HG03159 (cell line): ENCODE results near the gene ABCC4.

Source experiments
- ATAC-seq: cut with Tn5 transposase; IDR thresholded peaks from one replicate; pipeline ENCODE4 v1.9.1; 2021; ENCODE audit warnings: mild to moderate bottlenecking, moderate library complexity; ENCODE audit not compliant: unreplicated experiment

Gene ABCC4

GRCh38 chr13:95060014-95060519 is 241.2 kb downstream of the ABCC4 start:
- no peak for ATAC-seq

GRCh38 chr13:95059306-95059705 is 241.9 kb downstream of the ABCC4 start:
- ATAC-seq, result no peak

GRCh38 chr13:95058680-95059079 is 242.6 kb downstream of the ABCC4 start:
- ATAC-seq, result no peak

- ATAC-seq, result no peak
Measured at GRCh38 chr13:95056266-95056665, 245.0 kb downstream of the ABCC4 start.

GRCh38 chr13:95050800-95051615 is 250.2 kb downstream of the ABCC4 start:
- ATAC-seq, result no peak

- ATAC-seq, result no peak
Measured at GRCh38 chr13:95049772-95050171, 251.5 kb downstream of the ABCC4 start.

GRCh38 chr13:95044452-95045205 is 256.6 kb downstream of the ABCC4 start:
- no peak for ATAC-seq

- ATAC-seq, result no peak
Measured at GRCh38 chr13:95039415-95039814, 261.8 kb downstream of the ABCC4 start.

GRCh38 chr13:95038949-95039348 is 262.3 kb downstream of the ABCC4 start:
- ATAC-seq, result no peak

- no peak for ATAC-seq
Measured at GRCh38 chr13:95035311-95036109, 265.7 kb downstream of the ABCC4 start.

- ATAC-seq, result peak; percentile 71
Measured at GRCh38 chr13:95033890-95034289, 267.4 kb downstream of the ABCC4 start.

- ATAC-seq, result no peak
Measured at GRCh38 chr13:95032121-95032520, 269.1 kb downstream of the ABCC4 start.

GRCh38 chr13:95030821-95031343 is 270.4 kb downstream of the ABCC4 start:
- ATAC-seq, result no peak

GRCh38 chr13:95027638-95028037 is 273.6 kb downstream of the ABCC4 start:
- ATAC-seq, result no peak

GRCh38 chr13:95025116-95025515 is 276.1 kb downstream of the ABCC4 start:
- ATAC-seq, result no peak

- ATAC-seq, result no peak
Measured at GRCh38 chr13:95023405-95023804, 277.8 kb downstream of the ABCC4 start.

GRCh38 chr13:95020298-95020987 is 280.8 kb downstream of the ABCC4 start:
- ATAC-seq, result peak; percentile 32

GRCh38 chr13:95019886-95020285 is 281.4 kb downstream of the ABCC4 start:
- ATAC-seq, result peak; percentile 49

GRCh38 chr13:95007322-95007721 is 293.9 kb downstream of the ABCC4 start:
- ATAC-seq, result no peak

GRCh38 chr13:95005300-95005699 is 296.0 kb downstream of the ABCC4 start:
- no peak for ATAC-seq
